WTC11 (cell line): ENCODE measurements around the gene CYP2U1. TPM values are rescaled to one million over a fixed set of nuclear protein-coding genes. Genes with fewer than 3 reads are reported as not detected.

Experiments used
- ATAC-seq: fragments of 200-7000 bp; cut with Tn5 transposase; 2 replicates; pipeline ENCODE4 v1.10.0; 2021; ENCODE audit warnings: mild to moderate bottlenecking, moderate library complexity
- CTCF ChIA-PET: fragments of 300-600 bp; sonication (Branson Sonifier 250); formaldehyde crosslinking; loops from one replicate; lab custom pipeline; 2021; ENCODE audit warnings: antibody characterized with exemption; lab: Charles Lee
- POLR2A ChIA-PET: fragments of 350-600 bp; sonication (Branson Sonifier 250); formaldehyde crosslinking; loops from one replicate; lab custom pipeline; 2021; ENCODE audit warnings: antibody characterized with exemption; lab: Charles Lee
- DNase-seq: peaks from one replicate; pipeline ENCODE4 v3.0.0; 2021; ENCODE audit warnings: low spot score
- H3K27ac Mint-ChIP-seq: 2 replicates; pipeline ENCODE4 v1.8.0; 2021; ENCODE audit warnings: mixed read lengths
- H3K27me3 Mint-ChIP-seq: 2 replicates; pipeline ENCODE4 v1.8.0; 2021; ENCODE audit warnings: low read depth, mild to moderate bottlenecking, moderate library complexity, mixed read lengths
- H3K36me3 Mint-ChIP-seq: 2 replicates; pipeline ENCODE4 v1.8.0; 2021; ENCODE audit warnings: mixed read lengths
- H3K4me1 Mint-ChIP-seq: 2 replicates; pipeline ENCODE4 v1.8.0; 2022; ENCODE audit warnings: mixed read lengths
- H3K4me3 Mint-ChIP-seq: 2 replicates; pipeline ENCODE4 v1.8.0; 2021; ENCODE audit warnings: mild to moderate bottlenecking, moderate library complexity, mixed read lengths
- H3K9me3 Mint-ChIP-seq: 2 replicates; pipeline ENCODE4 v1.8.0; 2021; ENCODE audit warnings: mixed read lengths
- FOXJ3 ChIP-seq: sonication (generic); formaldehyde crosslinking; IDR thresholded peaks from 2 replicates; pipeline ENCODE4 v1.9.0; 2021; ENCODE audit warnings: missing genetic modification reagents, mild to moderate bottlenecking, borderline replicate concordance
- GABPB1 ChIP-seq: sonication (generic); formaldehyde crosslinking; IDR thresholded peaks from 2 replicates; pipeline ENCODE4 v1.8.1; 2023; ENCODE audit warnings: mild to moderate bottlenecking, missing genetic modification reagents
- HMGA2 ChIP-seq: fragments of 250-450 bp; sonication (Bioruptor Pico); IDR thresholded peaks from 2 replicates; pipeline ENCODE4 v1.4.0; 2021; ENCODE audit warnings: mild to moderate bottlenecking, moderate library complexity
- IRF2 ChIP-seq: sonication (generic); formaldehyde crosslinking; IDR thresholded peaks from 2 replicates; pipeline ENCODE4 v1.8.0; 2022; ENCODE audit warnings: low read depth, missing genetic modification reagents, borderline replicate concordance
- KAT7 ChIP-seq: sonication (generic); formaldehyde crosslinking; IDR thresholded peaks from 2 replicates; pipeline ENCODE4 v1.8.1; 2023; ENCODE audit warnings: missing genetic modification reagents, mild to moderate bottlenecking, borderline replicate concordance
- PRRX2 ChIP-seq: fragments of 250-450 bp; sonication (Bioruptor Pico); IDR thresholded peaks from 2 replicates; pipeline ENCODE4 v1.8.0; 2021; ENCODE audit warnings: mild to moderate bottlenecking
- TP53 ChIP-seq: sonication (generic); formaldehyde crosslinking; IDR thresholded peaks from 2 replicates; pipeline ENCODE4 v1.8.1; 2023; ENCODE audit warnings: mild to moderate bottlenecking, missing genetic modification reagents
- ZNF232 ChIP-seq: sonication (generic); formaldehyde crosslinking; IDR thresholded peaks from 2 replicates; pipeline ENCODE4 v1.8.0; 2022; ENCODE audit warnings: mild to moderate bottlenecking, missing genetic modification reagents
- ZNF396 ChIP-seq: fragments of 250-450 bp; sonication (Bioruptor Pico); IDR thresholded peaks from 2 replicates; pipeline ENCODE4 v1.8.0; 2021; ENCODE audit warnings: mild to moderate bottlenecking, moderate library complexity, borderline replicate concordance
- total RNA-seq: library from RNA; stranded (reverse); gene quantifications from 3 replicates; pipeline ENCODE4 v1.2.3, GENCODE V29; 2021
- TF ChIP-seq, protein P1 (sequence below): fragments of 250-450 bp; sonication (Bioruptor Pico); IDR thresholded peaks from 2 replicates; pipeline ENCODE4 v1.9.0; 2021; ENCODE audit warnings: mild to moderate bottlenecking
- TF ChIP-seq, protein P2 (sequence below): fragments of 200-600 bp; IDR thresholded peaks from 2 replicates; pipeline ENCODE4 v1.8.0; 2022; ENCODE audit warnings: antibody characterized with exemption
- TF ChIP-seq, protein P3 (sequence below): fragments of 250-450 bp; sonication (Bioruptor Pico); IDR thresholded peaks from 2 replicates; pipeline ENCODE4 v1.9.0; 2021; ENCODE audit warnings: mild to moderate bottlenecking, borderline replicate concordance
- TF ChIP-seq, protein P4 (sequence below): sonication (generic); formaldehyde crosslinking; IDR thresholded peaks from 2 replicates; pipeline ENCODE4 v1.8.0; 2022; ENCODE audit warnings: mild to moderate bottlenecking, missing genetic modification reagents
- TF ChIP-seq, protein P5 (sequence below): sonication (generic); formaldehyde crosslinking; IDR thresholded peaks from 2 replicates; pipeline ENCODE4 v1.8.1; 2023; ENCODE audit warnings: mild to moderate bottlenecking, moderate library complexity, missing genetic modification reagents
- TF ChIP-seq, protein P6 (sequence below): sonication (generic); formaldehyde crosslinking; IDR thresholded peaks from 2 replicates; pipeline ENCODE4 v1.8.1; 2023; ENCODE audit warnings: mild to moderate bottlenecking, missing genetic modification reagents, borderline replicate concordance

Gene CYP2U1
- total RNA-seq, 1 experiment from 2014 or later, result 2.9 TPM

DNA sequence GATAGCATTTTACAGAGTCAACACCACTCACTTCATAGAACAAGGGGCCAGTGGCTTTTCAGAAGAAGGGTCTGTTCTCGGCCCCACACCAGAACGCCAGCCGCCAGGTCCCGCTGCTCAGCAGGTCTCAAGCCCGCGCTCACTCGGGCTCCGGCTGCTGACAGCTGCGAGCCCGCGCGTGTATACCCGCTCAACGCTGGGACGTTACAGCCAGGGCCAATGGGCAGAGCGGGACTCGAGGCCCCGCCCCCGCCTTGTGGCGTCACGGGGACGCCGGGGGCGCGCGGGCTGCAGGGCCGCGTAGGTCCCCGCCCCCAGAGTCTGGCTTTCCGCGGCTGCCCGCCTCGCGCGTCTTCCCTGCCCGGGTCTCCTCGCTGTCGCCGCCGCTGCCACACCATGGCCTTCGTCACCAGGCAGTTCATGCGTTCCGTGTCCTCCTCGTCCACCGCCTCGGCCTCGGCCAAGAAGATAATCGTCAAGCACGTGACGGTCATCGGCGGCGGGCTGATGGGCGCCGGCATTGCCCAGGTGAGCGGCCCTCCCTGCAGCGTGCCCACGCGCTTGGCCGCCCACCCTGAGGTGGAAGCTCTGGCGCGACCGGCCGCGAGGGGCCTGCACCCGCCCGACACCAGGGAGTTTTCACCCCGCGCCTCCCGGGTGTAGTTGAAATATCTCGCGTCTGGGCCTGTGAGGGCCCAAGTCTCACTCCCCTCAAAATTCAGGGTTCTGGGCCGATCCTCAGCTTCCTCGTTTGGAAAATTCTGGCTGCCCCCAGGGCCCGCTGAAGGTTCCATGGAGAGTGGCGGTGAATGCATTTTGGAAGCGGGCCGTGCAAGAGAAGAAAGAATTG, 58.4 kb downstream of the CYP2U1 start, which contains the start of gene HADH (continued):
- TF ChIP-seq, protein P1, sequence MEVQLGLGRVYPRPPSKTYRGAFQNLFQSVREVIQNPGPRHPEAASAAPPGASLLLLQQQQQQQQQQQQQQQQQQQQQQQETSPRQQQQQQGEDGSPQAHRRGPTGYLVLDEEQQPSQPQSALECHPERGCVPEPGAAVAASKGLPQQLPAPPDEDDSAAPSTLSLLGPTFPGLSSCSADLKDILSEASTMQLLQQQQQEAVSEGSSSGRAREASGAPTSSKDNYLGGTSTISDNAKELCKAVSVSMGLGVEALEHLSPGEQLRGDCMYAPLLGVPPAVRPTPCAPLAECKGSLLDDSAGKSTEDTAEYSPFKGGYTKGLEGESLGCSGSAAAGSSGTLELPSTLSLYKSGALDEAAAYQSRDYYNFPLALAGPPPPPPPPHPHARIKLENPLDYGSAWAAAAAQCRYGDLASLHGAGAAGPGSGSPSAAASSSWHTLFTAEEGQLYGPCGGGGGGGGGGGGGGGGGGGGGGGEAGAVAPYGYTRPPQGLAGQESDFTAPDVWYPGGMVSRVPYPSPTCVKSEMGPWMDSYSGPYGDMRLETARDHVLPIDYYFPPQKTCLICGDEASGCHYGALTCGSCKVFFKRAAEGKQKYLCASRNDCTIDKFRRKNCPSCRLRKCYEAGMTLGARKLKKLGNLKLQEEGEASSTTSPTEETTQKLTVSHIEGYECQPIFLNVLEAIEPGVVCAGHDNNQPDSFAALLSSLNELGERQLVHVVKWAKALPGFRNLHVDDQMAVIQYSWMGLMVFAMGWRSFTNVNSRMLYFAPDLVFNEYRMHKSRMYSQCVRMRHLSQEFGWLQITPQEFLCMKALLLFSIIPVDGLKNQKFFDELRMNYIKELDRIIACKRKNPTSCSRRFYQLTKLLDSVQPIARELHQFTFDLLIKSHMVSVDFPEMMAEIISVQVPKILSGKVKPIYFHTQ (CRISPR knock-in tag), result no peak
- TF ChIP-seq HMGA2 (CRISPR knock-in tag) (no peak), GABPB1 (CRISPR knock-in tag) (no peak), PRRX2 (CRISPR knock-in tag) (no peak), ZNF396 (no peak), FOXJ3 (CRISPR knock-in tag) (no peak)
- TF ChIP-seq, protein P2, sequence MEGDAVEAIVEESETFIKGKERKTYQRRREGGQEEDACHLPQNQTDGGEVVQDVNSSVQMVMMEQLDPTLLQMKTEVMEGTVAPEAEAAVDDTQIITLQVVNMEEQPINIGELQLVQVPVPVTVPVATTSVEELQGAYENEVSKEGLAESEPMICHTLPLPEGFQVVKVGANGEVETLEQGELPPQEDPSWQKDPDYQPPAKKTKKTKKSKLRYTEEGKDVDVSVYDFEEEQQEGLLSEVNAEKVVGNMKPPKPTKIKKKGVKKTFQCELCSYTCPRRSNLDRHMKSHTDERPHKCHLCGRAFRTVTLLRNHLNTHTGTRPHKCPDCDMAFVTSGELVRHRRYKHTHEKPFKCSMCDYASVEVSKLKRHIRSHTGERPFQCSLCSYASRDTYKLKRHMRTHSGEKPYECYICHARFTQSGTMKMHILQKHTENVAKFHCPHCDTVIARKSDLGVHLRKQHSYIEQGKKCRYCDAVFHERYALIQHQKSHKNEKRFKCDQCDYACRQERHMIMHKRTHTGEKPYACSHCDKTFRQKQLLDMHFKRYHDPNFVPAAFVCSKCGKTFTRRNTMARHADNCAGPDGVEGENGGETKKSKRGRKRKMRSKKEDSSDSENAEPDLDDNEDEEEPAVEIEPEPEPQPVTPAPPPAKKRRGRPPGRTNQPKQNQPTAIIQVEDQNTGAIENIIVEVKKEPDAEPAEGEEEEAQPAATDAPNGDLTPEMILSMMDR, result no peak
- TF ChIP-seq, protein P3, sequence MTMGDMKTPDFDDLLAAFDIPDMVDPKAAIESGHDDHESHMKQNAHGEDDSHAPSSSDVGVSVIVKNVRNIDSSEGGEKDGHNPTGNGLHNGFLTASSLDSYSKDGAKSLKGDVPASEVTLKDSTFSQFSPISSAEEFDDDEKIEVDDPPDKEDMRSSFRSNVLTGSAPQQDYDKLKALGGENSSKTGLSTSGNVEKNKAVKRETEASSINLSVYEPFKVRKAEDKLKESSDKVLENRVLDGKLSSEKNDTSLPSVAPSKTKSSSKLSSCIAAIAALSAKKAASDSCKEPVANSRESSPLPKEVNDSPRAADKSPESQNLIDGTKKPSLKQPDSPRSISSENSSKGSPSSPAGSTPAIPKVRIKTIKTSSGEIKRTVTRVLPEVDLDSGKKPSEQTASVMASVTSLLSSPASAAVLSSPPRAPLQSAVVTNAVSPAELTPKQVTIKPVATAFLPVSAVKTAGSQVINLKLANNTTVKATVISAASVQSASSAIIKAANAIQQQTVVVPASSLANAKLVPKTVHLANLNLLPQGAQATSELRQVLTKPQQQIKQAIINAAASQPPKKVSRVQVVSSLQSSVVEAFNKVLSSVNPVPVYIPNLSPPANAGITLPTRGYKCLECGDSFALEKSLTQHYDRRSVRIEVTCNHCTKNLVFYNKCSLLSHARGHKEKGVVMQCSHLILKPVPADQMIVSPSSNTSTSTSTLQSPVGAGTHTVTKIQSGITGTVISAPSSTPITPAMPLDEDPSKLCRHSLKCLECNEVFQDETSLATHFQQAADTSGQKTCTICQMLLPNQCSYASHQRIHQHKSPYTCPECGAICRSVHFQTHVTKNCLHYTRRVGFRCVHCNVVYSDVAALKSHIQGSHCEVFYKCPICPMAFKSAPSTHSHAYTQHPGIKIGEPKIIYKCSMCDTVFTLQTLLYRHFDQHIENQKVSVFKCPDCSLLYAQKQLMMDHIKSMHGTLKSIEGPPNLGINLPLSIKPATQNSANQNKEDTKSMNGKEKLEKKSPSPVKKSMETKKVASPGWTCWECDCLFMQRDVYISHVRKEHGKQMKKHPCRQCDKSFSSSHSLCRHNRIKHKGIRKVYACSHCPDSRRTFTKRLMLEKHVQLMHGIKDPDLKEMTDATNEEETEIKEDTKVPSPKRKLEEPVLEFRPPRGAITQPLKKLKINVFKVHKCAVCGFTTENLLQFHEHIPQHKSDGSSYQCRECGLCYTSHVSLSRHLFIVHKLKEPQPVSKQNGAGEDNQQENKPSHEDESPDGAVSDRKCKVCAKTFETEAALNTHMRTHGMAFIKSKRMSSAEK (CRISPR knock-in tag), result no peak
- TF ChIP-seq, protein P4, sequence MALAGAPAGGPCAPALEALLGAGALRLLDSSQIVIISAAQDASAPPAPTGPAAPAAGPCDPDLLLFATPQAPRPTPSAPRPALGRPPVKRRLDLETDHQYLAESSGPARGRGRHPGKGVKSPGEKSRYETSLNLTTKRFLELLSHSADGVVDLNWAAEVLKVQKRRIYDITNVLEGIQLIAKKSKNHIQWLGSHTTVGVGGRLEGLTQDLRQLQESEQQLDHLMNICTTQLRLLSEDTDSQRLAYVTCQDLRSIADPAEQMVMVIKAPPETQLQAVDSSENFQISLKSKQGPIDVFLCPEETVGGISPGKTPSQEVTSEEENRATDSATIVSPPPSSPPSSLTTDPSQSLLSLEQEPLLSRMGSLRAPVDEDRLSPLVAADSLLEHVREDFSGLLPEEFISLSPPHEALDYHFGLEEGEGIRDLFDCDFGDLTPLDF (CRISPR knock-in tag), result no peak
- TF ChIP-seq, protein P5, sequence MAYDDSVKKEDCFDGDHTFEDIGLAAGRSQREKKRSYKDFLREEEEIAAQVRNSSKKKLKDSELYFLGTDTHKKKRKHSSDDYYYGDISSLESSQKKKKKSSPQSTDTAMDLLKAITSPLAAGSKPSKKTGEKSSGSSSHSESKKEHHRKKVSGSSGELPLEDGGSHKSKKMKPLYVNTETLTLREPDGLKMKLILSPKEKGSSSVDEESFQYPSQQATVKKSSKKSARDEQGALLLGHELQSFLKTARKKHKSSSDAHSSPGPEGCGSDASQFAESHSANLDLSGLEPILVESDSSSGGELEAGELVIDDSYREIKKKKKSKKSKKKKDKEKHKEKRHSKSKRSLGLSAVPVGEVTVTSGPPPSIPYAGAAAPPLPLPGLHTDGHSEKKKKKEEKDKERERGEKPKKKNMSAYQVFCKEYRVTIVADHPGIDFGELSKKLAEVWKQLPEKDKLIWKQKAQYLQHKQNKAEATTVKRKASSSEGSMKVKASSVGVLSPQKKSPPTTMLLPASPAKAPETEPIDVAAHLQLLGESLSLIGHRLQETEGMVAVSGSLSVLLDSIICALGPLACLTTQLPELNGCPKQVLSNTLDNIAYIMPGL (CRISPR knock-in tag), result peak; percentile 91; the same call in 1 of the 2 replicates

DNA sequence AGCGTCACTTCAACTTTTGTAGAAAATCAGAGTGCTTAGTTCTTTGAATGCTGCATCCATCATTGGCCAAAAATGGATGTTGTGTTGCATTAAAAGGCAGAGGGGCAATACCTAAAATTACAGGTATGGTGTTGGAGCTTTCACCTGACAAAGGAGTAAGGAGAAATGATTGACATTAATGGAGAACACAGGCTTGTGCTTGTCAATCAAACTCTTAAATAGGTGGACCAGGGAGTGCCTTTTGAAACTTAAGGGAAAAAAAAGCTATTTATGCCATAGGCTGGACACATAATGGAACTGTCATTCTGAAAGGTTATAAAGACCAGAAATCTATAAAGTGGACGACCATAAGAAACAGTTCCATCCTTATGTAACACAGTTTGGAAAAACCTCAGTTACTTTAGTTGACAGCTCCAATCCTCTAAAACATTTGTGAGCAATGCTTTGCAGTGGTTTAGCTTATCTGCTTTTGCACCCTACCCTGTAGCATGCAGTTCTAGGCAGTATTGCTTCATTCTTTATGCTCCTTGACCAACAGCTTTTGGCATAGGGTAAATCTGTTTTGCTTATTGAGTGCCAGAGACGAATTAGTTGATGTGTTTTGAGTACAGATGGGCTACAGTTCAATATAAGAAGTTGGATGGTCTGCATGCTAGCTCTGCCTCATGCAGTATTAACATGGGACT, 60.7 kb downstream of the CYP2U1 start:
- H3K9me3 Mint-ChIP-seq, result no peaks in the 10 kb centered on the region
- no peak overlapping the region for H3K27ac Mint-ChIP-seq
- TF ChIP-seq, protein P4 (CRISPR knock-in tag), result no peak
- no peak for TF ChIP-seq TP53
- TF ChIP-seq, protein P6, sequence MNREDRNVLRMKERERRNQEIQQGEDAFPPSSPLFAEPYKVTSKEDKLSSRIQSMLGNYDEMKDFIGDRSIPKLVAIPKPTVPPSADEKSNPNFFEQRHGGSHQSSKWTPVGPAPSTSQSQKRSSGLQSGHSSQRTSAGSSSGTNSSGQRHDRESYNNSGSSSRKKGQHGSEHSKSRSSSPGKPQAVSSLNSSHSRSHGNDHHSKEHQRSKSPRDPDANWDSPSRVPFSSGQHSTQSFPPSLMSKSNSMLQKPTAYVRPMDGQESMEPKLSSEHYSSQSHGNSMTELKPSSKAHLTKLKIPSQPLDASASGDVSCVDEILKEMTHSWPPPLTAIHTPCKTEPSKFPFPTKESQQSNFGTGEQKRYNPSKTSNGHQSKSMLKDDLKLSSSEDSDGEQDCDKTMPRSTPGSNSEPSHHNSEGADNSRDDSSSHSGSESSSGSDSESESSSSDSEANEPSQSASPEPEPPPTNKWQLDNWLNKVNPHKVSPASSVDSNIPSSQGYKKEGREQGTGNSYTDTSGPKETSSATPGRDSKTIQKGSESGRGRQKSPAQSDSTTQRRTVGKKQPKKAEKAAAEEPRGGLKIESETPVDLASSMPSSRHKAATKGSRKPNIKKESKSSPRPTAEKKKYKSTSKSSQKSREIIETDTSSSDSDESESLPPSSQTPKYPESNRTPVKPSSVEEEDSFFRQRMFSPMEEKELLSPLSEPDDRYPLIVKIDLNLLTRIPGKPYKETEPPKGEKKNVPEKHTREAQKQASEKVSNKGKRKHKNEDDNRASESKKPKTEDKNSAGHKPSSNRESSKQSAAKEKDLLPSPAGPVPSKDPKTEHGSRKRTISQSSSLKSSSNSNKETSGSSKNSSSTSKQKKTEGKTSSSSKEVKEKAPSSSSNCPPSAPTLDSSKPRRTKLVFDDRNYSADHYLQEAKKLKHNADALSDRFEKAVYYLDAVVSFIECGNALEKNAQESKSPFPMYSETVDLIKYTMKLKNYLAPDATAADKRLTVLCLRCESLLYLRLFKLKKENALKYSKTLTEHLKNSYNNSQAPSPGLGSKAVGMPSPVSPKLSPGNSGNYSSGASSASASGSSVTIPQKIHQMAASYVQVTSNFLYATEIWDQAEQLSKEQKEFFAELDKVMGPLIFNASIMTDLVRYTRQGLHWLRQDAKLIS (CRISPR knock-in tag), result no peak
- TF ChIP-seq ZNF232 (CRISPR knock-in tag), result no peak
- no peak for TF ChIP-seq KAT7 (CRISPR knock-in tag)
- TF ChIP-seq IRF2 (CRISPR knock-in tag), result no peak

More for the DNA sequence above, 60.7 kb downstream of the CYP2U1 start:
- ATAC-seq (no peak), DNase-seq (no peak)
- ChIA-PET CTCF (interaction anchor here (1.0 kb wide), 1 partner anchor 27 kb away, joined by 3 read pairs; no protein-coding TSS in a partner anchor), POLR2A (no interaction called here)
- H3K4me1 Mint-ChIP-seq, result peaks cover 38% of the 10 kb centered on the region
- H3K4me3 Mint-ChIP-seq, result no peak overlapping the region
- peaks cover 6% of the 10 kb centered on the region for H3K27me3 Mint-ChIP-seq
- H3K36me3 Mint-ChIP-seq, result peaks cover 12% of the 10 kb centered on the region
